HG02610 (cell line): ENCODE measurements around the gene ELMO1.

ENCODE experiments used
- ATAC-seq: cut with Tn5 transposase; IDR thresholded peaks from one replicate; pipeline ENCODE4 v1.9.1; 2021; ENCODE audit warnings: mild to moderate bottlenecking, moderate library complexity; ENCODE audit not compliant: unreplicated experiment

The ELMO1 gene

GRCh38 chr7:36904802-36905201 lies 543.9 kb downstream of the ELMO1 start:
- ATAC-seq: no peak

GRCh38 chr7:36904101-36904500 lies 544.6 kb downstream of the ELMO1 start:
- no peak for ATAC-seq

GRCh38 chr7:36900988-36901710 lies 547.5 kb downstream of the ELMO1 start:
- ATAC-seq: no peak

- no peak for ATAC-seq
These were observed 550.5 kb downstream of the ELMO1 start for GRCh38 chr7:36898186-36898585.

- no peak for ATAC-seq
These were observed 551.6 kb downstream of the ELMO1 start for GRCh38 chr7:36896956-36897590.

- ATAC-seq: no peak
These were observed 552.2 kb downstream of the ELMO1 start for GRCh38 chr7:36896418-36896817.

GRCh38 chr7:36895192-36895591 lies 553.5 kb downstream of the ELMO1 start:
- ATAC-seq: no peak

- ATAC-seq: no peak
These were observed 554.5 kb downstream of the ELMO1 start for GRCh38 chr7:36894190-36894589.

GRCh38 chr7:36889182-36889581 lies 559.5 kb downstream of the ELMO1 start:
- no peak for ATAC-seq

- ATAC-seq: no peak
These were observed 560.7 kb downstream of the ELMO1 start for GRCh38 chr7:36887969-36888368.

- no peak for ATAC-seq
These were observed 561.4 kb downstream of the ELMO1 start for GRCh38 chr7:36887233-36887632.

GRCh38 chr7:36884910-36885309 lies 563.8 kb downstream of the ELMO1 start:
- no peak for ATAC-seq

GRCh38 chr7:36884351-36884750 lies 564.3 kb downstream of the ELMO1 start:
- ATAC-seq: no peak

- no peak for ATAC-seq
These were observed 567.3 kb downstream of the ELMO1 start for GRCh38 chr7:36881233-36881874.

GRCh38 chr7:36880108-36880507 lies 568.6 kb downstream of the ELMO1 start:
- ATAC-seq: no peak

GRCh38 chr7:36879021-36879420 lies 569.6 kb downstream of the ELMO1 start:
- no peak for ATAC-seq

- no peak for ATAC-seq
These were observed 570.4 kb downstream of the ELMO1 start for GRCh38 chr7:36878288-36878687.

GRCh38 chr7:36875794-36876193 lies 572.9 kb downstream of the ELMO1 start:
- no peak for ATAC-seq

- ATAC-seq: no peak
These were observed 574.6 kb downstream of the ELMO1 start for GRCh38 chr7:36874041-36874440.

GRCh38 chr7:36871863-36872262 lies 576.8 kb downstream of the ELMO1 start:
- no peak for ATAC-seq

GRCh38 chr7:36871355-36871738 lies 577.3 kb downstream of the ELMO1 start:
- no peak for ATAC-seq
